Subcutaneous adipose tissue (tissue), 4 donors: ENCODE results near the gene CYP2D6. TPM values are rescaled to one million over a fixed set of nuclear protein-coding genes. Genes with fewer than 3 reads are reported as not detected.
"Not testable (repeated sequence)": the region's sequence is repeated elsewhere in the genome, so short reads cannot be mapped to it uniquely, and the experiment has no call there.

ENCODE experiments used
- total RNA-seq, 4 donors: library from RNA; depleted of rRNA; stranded (reverse); fragments of >200 nt; gene quantifications; one replicate each; pipeline ENCODE4 v1.1.0, GENCODE V29; 2016
- TF ChIP-seq, protein P1 (sequence below): fragments of 450-650 bp; IDR thresholded peaks from one replicate; pipeline ENCODE4 v1.5.1; 2016; ENCODE audit warnings: low read depth, mild to moderate bottlenecking, control low read depth, antibody characterized with exemption, moderate library complexity

CYP2D6 gene
- 1 to 10 TPM in 1 of 4 donors, under 1 TPM in 1, not detected in 2; 0.51 to 3.0 TPM for total RNA-seq

DNA sequence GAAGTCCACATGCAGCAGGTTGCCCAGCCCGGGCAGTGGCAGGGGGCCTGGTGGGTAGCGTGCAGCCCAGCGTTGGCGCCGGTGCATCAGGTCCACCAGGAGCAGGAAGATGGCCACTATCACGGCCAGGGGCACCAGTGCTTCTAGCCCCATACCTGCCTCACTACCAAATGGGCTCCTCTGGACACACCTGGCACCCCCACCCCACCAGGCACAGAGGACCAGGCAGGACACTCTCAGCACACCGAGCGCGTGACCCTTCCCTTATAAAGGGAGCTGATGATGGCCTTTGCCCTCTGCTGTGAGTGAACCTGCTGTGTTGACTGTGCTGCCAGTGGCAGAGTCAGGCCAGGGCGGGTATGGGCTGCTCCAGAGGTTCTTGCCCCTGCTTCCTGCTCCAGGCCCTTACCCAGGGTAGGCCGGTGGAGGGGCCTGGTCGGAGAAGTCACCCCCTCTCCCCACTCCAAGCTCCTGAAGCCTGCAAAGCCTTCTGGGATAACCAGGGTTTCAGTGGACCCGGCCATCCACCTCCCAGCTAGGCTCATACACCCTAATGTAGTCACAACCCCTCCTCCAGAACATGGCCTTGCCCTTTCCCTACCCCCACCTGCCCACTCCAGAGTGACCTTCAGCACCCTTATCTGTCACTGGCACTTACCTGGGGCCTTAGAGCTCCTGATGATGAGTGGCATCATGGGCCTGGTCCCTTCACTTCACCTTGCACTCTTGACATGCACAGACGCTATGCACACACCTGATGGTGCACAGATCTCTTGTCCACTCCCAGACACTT is at the start of gene CYP2D6:
Gene CYP2D6 (minus strand): TSS at position 172 of the 793 bp plus-strand sequence. CDS start 19 bp downstream, at position 153.
- TF ChIP-seq, protein P1, sequence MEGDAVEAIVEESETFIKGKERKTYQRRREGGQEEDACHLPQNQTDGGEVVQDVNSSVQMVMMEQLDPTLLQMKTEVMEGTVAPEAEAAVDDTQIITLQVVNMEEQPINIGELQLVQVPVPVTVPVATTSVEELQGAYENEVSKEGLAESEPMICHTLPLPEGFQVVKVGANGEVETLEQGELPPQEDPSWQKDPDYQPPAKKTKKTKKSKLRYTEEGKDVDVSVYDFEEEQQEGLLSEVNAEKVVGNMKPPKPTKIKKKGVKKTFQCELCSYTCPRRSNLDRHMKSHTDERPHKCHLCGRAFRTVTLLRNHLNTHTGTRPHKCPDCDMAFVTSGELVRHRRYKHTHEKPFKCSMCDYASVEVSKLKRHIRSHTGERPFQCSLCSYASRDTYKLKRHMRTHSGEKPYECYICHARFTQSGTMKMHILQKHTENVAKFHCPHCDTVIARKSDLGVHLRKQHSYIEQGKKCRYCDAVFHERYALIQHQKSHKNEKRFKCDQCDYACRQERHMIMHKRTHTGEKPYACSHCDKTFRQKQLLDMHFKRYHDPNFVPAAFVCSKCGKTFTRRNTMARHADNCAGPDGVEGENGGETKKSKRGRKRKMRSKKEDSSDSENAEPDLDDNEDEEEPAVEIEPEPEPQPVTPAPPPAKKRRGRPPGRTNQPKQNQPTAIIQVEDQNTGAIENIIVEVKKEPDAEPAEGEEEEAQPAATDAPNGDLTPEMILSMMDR = not testable (repeated sequence)

DNA sequence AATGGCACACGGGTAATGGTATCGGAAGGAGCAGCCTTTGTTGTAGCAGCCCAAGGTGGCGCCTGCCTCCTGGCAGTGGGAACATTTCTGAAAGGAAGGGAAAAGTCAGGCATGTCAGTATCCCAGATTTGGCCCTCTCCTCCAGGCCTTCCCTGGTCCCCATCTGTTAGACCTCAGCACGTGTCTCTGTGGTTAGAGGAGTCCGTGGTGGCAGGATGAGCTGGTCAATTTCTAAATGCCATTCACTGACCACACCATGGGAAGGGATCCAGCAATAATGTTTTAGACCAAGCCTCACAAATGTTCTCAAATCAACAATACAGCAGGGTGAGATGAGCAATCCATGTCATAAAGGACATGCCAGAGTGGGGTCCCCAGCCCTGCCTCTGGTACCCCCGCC is 49.0 kb upstream of the CYP2D6 start:
- TF ChIP-seq, protein P1 = no peak

- TF ChIP-seq, protein P1 = no peak
Measured at GRCh38 chr22:42178910-42179519, 48.4 kb upstream of the CYP2D6 start.

- TF ChIP-seq, protein P1 = no peak
Measured at GRCh38 chr22:42177891-42178336, 47.3 kb upstream of the CYP2D6 start.

GRCh38 chr22:42176255-42176915 is 45.8 kb upstream of the CYP2D6 start:
- TF ChIP-seq, protein P1 = no peak

DNA sequence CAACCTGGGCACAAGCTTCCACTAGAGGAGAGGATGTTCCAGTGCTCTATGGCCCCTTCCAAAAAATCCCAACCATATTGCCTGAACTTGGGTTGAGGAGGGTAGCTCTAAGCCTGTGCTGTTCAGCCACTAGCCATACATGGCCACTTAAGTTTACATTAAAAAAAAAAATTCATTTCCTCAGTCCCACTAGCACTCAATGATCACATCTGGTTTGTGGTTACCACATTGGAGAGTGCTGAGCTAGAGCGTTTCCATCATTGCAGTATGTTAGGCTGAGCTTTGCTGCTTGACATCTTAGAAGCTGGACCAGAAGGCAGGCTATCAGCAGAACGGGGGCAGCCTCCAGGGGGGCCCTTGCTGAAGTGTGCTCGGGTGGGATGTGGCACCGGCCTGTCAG is 43.5 kb upstream of the CYP2D6 start:
- TF ChIP-seq, protein P1 = no peak
